ENCODE data around the gene SPRED3. TPM values are rescaled to one million over a fixed set of nuclear protein-coding genes. Genes with fewer than 3 reads are reported as not detected.

Gene SPRED3
- total RNA-seq, 1 experiment from 2014 or later, result 7.2 TPM

- DNase-seq (ENCODE audit: low spot score) (no peak), ATAC-seq (no peak)
- ChIA-PET POLR2A (no interaction called here), CTCF (interaction anchor here (1.9 to 7.7 kb wide), 2 partner anchors 14 to 18 kb away, joined by 8 to 55 read pairs; partner anchors contain the start of gene FAM98C)
- H3K9me3 Mint-ChIP-seq, result no peaks in the 10 kb centered on the region
- H3K4me1 Mint-ChIP-seq, result peaks cover 16% of the 10 kb centered on the region
- peaks cover 21% of the 10 kb centered on the region for H3K27me3 Mint-ChIP-seq (ENCODE audit: low read depth)
- TF ChIP-seq STAT6 (CRISPR knock-in tag; conservative IDR thresholded peaks at IDR 0.05; ENCODE audit: low read depth) (no peak), E2F1 (CRISPR knock-in tag; IDR thresholded peaks at IDR 0.05) (no peak), SMAD4 (CRISPR knock-in tag; IDR thresholded peaks at IDR 0.05) (no peak), OVOL2 (CRISPR knock-in tag; IDR thresholded peaks at IDR 0.05; ENCODE audit: borderline replicate concordance) (no peak), JUN (CRISPR knock-in tag; IDR thresholded peaks at IDR 0.05) (no peak), ZNF425 (CRISPR knock-in tag; conservative IDR thresholded peaks at IDR 0.05) (no peak), NFATC4 (CRISPR knock-in tag; IDR thresholded peaks at IDR 0.05) (no peak), ZNF263 (CRISPR knock-in tag; IDR thresholded peaks at IDR 0.05; ENCODE audit: low read depth) (no peak), RORB (CRISPR knock-in tag; IDR thresholded peaks at IDR 0.05) (no peak), ZBTB21 (CRISPR knock-in tag; IDR thresholded peaks at IDR 0.05; ENCODE audit: borderline replicate concordance) (no peak), PREB (CRISPR knock-in tag; IDR thresholded peaks at IDR 0.05; ENCODE audit: borderline replicate concordance) (no peak), FOXJ3 (CRISPR knock-in tag; IDR thresholded peaks at IDR 0.05; ENCODE audit: borderline replicate concordance) (no peak), TEAD1 (CRISPR knock-in tag; IDR thresholded peaks at IDR 0.05) (no peak), JAZF1 (CRISPR knock-in tag; IDR thresholded peaks at IDR 0.05) (no peak), FOXK1 (CRISPR knock-in tag; IDR thresholded peaks at IDR 0.05) (no peak), CDX4 (CRISPR knock-in tag; IDR thresholded peaks at IDR 0.05; ENCODE audit: borderline replicate concordance) (no peak), EMX1 (CRISPR knock-in tag; IDR thresholded peaks at IDR 0.05) (no peak), ATF1 (CRISPR knock-in tag; IDR thresholded peaks at IDR 0.05) (no peak), RELA (CRISPR knock-in tag; IDR thresholded peaks at IDR 0.05; ENCODE audit: borderline replicate concordance) (no peak), ZNF232 (CRISPR knock-in tag; IDR thresholded peaks at IDR 0.05) (no peak)
- H3K4me3 Mint-ChIP-seq, result no peak overlapping the region
- no peaks in the 10 kb centered on the region for H3K36me3 Mint-ChIP-seq
- H3K27ac Mint-ChIP-seq, result no peak overlapping the region
Measured at GRCh38 chr19:38420935-38421334, 32.4 kb downstream of the SPRED3 start.

All from WTC11 (cell line).